GM19035 (cell line): Measurements from ENCODE around the gene MAP4K4.

Source experiments
- ATAC-seq: cut with Tn5 transposase; IDR thresholded peaks from one replicate; pipeline ENCODE4 v1.9.1; 2021; ENCODE audit not compliant: unreplicated experiment

The MAP4K4 gene

DNA sequence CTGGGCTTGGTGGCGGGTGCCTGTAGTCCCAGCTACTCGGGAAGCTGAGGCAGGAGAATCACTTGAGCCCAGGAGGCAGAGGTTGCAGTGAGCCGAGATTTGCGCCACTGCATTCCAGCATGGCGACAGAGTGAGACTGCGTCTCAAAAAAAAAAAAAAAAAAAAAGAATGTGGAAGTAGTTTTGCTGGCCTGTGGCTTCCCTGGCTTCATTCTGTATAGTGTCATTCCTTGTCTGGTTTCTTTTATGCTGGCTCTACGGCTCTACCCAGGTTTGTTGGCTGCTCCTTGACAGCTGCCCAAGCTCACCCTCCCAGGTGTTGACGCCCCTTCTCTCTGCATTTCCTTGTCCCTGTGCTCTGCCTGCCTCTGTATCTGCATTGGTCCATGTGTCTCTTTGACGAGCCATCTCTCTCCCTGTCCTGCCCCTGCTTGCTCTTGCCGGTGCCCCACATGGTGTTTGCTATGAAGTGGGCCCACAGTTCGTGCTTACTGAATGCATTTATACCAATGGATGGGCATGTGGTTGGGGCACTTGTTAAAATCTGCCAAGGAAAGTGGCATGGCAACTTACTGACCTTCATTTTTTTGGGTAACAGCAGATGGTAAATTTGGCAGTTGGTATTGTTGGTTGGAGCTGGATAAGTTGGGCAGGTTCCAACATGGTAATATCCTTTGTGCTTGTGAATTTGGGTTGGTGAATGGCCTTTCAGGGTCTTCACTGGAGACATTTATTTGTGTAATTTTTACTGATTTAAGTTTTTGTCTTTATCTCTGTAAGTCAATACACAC is 113.9 kb downstream of the MAP4K4 start:
- ATAC-seq = no peak

DNA sequence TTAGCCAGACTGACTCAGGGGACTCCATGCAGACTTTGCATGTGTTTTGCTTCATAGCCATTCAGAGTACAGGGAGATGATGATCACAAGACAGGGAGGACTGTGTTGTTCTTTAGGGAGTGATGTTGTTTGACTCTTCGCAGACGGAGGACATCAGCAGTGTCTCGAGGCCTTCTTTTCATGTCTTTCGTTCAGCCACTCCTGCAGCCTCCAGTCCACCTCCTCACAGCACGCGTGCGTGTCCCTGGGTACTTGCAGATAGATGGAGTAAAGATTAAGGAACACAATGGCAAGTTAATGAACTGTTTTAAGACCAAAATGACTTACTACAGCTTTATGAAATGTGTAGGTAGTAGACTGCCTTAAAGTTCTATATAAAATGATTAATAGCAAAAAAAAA is 114.7 kb downstream of the MAP4K4 start:
- no peak for ATAC-seq

DNA sequence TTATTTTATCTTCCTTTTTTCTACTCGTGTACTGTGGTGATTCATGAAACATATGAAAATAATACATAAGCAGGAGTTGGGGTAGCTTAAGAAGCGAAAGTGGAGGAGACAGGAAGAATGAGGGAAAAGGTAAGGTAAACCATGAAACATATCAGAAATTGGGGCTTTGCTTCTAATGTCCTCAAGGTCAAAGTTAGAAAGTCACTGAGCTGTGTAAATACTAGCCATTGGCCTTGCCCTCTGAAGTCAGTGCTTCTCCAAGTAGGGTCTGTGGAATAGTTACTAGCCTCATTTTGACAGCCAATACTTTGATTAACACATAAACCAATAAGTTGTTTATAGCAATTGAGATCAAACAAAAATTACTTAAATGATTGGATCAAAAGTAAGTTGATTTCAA is 117.2 kb downstream of the MAP4K4 start:
- no peak for ATAC-seq

DNA sequence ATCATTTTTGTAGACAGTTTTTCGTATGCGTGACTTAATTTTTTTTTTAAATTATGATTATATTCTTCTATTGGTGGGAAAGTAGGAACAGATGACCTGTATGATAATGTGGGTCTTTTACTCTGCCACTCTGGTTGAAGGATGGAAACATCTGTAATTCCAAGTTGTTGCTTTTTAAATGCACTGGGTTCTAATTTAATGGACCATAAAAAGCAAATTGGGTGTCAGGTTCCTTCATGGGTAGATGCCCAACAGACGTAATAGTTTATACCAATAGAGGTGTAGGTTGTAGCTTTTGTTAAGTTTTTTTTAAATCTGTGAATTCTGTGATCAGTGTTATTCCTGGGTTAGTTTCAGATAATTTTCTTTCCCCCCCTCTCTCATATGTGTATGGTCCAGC is 117.6 kb downstream of the MAP4K4 start:
- ATAC-seq = no peak

DNA sequence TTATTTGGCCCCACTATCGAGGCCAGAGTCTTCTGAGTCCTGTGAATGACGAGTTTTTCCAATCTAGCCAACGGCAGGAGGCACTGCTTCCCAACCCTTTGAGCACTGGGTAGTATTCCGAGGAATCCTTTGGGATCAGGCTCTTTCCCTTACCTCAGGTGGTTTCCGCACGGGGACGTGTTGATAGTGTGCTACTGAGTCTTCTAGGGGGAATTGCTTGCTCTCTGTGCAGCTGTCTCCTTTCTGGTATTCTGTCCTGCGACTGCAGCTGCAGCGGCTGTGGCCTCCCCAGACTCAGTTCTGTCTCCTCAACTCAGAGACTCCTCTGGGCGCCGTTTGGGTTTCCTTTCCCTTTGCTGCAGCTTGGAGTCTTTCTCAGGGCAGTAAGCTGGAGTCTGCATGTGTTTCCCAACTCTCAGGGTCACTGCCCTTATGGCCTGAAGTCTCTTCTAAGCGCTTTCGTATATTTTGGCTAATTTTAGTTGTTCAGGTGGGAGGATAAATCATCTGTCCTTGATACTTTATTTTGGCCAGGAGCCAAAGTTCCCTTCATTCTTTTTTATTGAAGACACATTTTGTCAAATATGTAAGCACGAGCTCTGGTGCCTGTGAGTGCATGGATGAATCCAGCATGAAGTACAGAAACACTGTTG is 118.4 kb downstream of the MAP4K4 start:
- no peak for ATAC-seq

DNA sequence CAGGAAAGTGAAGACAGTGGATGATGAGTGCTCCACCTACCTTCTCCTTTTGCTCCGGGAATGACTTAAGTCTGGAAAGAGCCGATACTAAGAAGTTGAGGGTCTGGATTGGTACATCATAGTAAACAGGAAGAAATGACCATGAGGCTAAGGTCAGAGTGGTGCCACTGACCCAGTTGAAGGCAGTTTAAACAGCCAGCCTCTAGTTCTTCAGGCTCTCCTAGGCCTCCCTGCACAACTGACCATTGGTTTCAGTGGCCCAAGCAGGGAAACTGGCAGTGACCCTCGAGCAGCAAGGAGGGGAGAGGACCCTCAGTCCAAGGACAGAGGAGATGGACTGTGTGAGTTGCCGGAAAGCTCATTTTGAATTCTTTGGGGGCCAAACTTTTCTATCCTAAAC is 119.1 kb downstream of the MAP4K4 start:
- ATAC-seq = no peak

DNA sequence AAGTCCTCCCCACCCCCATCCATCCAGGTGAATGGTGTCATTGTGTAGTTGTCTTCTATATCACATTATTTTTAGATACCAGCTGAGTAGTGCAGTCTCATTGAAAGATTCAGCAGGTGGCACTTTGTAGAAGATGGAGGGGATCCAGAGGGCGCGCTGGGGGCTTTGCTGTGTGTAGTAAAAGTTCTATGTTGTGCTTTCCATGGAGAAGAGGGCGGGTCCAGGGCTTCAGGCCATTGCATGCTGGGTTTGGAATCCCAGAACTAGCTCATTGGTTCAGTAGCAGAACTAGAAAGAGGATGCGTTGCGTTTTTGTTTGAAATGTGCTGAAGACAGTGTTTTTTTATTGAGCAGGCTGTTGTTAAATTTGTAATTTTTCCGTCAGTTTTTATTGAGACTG is 120.0 kb downstream of the MAP4K4 start:
- ATAC-seq = no peak

DNA sequence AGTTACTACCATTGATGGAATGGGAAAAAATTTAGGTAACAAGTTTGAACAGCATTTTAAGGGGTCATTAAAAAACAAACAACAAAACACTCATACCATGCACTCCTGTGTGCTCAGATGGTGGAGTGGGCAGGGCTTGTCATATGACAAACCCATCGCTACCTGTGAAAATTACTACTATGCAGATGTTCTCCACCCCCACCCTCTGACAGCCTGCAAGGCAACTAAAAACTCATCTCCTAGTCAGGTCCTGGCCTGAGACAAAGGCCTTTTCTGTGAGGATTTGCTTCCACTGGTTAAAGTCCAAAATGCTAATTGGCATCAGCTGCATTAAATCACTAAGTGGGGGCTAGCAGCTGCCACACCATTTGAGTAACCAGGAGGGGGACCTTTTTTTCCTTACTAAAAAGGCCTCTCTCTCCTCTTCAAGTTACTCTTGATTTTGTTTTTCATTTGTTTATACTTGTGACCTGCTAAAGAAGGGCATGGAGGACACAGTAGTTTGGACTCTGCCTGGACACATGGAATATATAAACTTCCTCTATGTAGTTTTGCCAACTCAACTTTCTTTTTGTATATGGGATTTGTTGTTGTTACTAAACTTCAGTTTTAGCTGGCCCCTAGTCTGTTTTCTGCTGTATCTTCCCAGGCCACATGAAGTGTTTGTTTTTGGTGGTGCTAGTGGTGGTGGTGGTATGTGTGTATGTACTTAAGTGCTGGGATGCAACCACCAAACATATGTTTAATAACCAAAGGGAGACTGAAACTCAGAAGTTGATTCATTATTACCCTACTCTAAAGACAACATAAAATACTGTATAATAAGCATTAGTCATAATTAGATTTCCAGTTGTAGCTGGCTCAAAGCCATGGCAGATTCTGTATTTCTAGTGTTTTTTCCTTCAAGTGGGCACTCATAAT is 121.3 kb downstream of the MAP4K4 start:
- no peak for ATAC-seq

DNA sequence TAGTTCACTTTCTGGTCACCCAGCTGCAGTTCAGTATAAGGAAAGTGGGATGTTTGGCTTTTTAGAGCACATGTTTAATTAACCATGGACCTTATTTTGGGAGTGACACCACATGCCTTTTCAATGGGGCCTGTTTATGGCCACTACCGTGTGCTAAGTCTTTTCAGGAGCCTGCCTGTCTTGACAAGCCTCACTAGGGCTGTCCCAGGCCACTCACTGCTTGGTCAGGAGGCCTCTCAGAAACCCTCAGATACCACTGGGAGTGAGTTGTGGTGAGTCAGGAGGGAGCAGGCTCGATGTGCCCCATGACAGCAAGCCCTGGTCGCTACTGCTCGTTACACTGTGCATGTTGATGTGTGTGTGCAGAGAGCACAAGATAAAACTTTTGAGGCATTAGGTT is 123.0 kb downstream of the MAP4K4 start:
- no peak for ATAC-seq

DNA sequence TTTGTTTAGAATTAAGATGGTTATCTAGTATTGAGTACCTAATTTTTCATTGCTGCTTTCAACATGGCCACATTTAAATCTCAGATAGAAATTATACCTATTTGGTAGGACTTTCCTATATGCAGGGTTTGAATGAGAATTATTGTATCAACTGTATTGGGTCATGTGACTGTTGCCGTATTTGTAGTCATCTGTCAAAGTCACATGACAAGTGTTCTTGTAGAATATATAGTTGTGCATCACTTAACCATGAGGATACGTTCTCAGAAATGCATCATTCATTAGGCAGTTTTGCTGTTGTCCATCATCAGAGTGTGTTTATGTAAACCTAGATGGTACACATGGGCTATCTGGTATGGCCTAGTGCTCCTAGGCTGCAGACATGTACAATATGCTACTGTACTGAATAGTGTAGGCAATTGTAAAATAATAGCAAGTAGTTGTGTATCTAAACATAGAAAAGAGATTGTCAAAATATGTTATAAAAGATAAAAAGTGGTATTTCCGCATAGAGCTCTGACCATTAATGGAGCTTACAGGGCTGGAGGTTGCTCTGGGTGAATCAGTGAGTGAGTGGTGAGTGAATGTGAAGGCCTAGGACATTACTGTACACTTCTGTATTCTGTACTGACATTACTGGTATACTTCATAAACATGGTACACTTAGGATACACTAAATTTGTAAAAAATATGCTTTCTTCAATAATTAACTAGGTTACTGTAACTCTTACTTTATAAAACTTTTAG is 123.7 kb downstream of the MAP4K4 start:
- ATAC-seq = no peak

DNA sequence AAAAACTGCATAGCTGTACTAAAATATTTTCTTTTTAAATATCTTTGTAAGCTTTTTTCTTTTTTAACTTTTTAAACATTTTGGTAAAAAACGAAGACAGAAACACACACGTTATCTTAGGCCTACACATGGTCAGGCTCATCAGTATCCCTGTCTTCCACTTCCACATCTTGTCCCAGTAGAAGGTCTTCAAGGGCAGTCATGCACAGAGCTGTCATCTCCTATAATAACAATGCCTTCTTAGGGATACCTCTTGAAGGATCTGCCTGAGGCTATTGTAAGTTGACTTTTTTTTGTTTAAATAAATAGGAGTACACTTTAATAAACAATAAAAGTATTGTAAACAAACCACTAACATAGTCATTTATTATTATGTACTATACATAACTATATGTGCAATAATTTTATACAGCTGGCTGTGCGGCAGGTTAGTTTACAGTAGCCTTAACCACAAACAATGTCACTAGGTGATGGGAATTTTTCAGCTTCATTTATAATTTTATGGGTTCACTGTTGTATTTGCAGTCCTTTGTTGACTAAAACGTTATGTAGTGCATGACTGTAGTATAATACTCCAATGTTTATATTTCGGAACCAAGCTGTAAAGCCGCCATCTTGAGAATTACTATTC is 124.4 kb downstream of the MAP4K4 start:
- ATAC-seq = no peak

DNA sequence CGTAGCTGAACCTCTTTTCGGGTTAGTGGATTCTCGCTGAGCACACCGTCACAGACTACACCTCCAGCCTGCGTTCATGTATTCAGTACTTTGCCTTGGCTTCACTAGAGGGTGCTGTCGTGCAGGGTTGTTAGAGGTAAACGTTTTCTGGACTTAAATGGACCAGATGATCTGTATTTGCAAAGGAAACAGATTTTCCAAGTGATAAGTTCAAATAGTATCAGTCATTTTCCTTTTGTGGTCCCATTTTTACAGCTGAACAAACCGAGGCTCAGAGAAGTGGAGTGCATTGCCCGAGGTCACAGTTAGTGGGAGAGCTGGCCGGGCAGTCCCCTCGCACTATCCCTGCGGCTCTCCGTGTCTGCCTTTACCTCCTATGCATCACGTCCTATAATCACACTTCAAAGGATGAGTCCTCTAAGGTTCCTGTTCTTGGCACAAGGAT is 125.9 kb downstream of the MAP4K4 start:
- ATAC-seq = peak; percentile 76

DNA sequence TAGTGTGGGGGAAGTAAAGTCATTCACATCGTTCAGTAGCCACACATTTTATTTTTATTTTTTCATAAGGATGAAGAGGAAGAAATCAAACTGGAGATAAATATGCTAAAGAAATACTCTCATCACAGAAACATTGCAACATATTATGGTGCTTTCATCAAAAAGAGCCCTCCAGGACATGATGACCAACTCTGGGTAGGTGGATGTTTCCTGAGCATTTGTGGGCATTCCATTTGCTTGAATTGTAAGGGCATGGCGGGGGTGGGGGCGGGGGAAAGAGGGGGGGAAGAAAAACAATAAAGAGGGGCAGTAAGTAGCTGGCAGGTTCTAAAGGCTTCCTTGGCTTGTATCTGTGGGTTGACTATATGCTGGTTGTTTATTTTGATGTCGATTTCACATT is 126.4 kb downstream of the MAP4K4 start:
- ATAC-seq = no peak

DNA sequence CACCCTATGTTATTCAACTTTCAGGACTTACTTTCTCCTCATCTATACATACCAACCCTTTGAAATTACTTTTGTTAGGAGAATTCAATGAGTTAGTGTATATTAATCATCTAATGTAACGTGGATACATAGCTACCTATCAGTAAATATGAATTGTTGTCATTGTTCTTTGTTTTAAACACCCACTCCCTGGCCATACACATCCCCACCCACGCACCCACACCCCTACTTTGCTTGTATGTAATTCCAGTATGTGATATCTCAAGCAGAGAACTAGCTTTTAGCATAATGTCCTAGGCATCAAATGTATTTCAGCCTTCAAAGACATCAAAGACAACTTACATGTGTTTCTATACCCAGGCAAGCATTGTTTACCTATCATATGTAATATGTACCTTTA is 129.2 kb downstream of the MAP4K4 start:
- no peak for ATAC-seq

DNA sequence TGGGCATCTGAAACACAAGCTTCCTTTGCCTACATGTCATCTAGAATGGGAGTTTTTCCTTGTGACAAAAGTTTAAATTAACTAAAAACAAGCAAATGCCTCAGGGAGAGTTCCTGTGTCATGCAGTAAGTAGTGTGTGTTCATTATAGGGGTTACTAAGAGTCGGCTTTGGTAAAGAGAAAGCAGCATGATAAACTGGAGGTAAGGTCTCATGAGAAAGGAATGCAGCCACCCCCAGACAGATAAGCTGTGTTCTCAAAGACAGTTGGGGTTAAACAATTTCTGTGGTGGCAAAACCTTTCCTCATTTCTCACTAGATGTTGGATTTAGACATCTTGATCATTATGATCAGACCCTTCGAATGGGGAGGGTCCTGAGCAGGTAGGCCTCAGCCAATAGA is 129.7 kb downstream of the MAP4K4 start:
- no peak for ATAC-seq

DNA sequence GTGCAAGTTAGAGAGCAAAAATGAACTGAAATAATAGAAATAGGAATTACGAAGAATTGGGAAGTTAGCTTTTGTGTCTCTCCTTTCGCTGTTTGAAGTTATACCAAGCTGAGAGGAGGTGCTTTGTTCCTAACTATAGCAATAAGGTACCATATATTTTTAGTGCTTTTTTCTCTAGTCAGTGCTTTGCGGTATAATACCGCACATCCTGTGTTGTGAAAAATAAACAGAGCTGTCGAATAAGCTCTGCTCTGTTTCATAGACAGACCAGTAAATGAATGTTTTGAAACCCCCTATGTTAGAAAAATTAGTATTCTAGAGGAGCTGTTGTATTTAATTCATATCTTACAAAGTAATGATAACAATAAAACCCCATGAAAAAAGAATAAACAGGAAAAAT is 130.8 kb downstream of the MAP4K4 start:
- no peak for ATAC-seq

DNA sequence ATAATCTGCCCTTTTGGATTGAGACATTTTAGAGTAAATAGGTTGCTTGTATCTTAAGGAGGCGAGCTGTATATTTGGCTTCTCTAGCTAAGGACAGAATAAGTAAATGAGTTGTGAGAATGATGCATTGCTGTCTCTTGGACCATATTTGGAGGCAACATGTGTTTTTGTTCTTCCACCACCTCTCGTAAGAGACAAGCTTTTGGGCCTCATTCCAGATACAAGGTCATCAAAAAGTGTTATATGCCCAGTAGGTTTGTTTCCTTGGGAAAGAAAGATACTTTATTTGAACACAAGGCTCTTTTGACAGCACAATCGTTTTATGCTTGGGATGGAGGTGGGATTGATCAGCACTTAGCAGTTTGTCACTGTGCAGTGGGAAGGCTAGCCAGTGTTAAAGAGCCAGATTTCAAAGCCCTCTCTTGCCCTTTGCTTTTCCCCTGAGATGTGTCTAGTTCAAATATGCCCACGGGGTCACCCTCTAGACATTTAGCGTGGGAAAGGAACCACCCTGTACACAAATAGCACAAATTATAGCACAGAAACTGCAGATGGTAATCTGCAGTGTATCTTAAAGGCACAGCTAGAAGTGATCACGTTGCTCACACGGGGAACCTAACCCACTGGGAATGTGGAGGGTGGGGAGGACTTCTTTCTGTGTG is 131.3 kb downstream of the MAP4K4 start:
- ATAC-seq = no peak

DNA sequence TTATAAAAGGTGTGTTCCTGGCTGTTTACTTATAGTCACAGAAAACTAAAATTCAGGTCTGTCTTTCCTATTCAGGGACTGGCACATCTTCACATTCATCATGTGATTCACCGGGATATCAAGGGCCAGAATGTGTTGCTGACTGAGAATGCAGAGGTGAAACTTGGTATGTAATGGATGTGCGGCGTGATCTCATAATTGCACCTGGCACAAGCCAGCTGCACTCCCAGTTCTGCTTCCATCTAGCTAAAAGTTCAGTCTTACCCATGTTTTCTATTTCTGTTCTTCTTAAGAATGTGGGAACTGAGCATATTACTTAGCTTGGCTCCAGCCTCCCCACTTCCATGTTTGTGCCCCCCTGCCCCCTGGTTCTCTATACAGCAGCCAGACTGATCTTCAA is 131.9 kb downstream of the MAP4K4 start:
- ATAC-seq = no peak

DNA sequence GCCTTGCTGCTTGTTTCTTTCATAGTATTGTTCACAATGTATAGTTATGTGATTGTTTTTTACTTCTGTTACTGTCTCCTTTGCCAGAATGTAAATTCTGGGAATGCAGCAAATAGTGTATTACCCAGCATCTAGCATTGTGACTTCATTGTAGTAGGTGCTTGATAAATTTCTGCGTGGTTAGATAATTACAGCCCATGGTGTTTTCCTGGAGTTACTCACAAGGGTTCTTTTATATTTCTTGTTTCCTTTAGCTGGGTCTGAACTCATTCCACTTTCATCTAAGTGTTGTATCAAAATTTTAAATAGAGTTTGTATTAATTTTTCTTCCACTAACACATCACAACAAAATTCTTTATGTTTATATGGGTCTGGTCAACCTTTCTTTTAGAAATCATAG is 132.6 kb downstream of the MAP4K4 start:
- no peak for ATAC-seq

DNA sequence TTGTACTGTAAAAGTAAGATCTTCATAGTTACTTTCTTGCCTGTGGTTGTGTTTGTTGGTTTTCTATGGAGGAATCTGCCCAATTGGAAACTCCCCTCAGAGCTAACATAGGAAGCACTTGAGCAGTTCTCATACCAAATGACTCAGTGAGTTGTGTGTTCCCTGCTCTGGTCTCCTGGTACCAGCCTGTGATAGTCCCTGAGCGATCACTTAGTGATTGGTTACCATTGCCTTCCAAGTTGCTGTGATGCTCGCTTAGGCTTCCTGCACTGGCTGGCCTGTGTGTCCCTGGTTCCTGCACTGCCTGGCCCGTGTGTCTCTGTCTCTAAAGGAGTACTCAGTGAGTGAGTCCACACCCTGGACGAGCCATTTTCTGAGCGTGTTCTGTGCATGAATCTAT is 133.0 kb downstream of the MAP4K4 start:
- no peak for ATAC-seq
